GM12878 (cell line): ENCODE measurements around the gene CHD1. TPM values are rescaled to one million over a fixed set of nuclear protein-coding genes. Genes with fewer than 3 reads are reported as not detected.

ENCODE experiments used
- ATAC-seq: fragments of 200-7000 bp; cut with Tn5 transposase; 3 replicates; pipeline ENCODE4 v1.9.1; 2020; ENCODE audit warnings: mild to moderate bottlenecking, moderate library complexity
- BruUV-seq: library from RNA; stranded (reverse); fragments of 400-500 nt; replicated peaks from 2 replicates; lab custom pipeline; 2021; lab: Mats Ljungman, UMichigan
- CTCF ChIA-PET: fragments of 300-600 bp; sonication (Branson Sonifier 250); formaldehyde crosslinking; extraction: SDS; loops from one replicate; lab custom pipeline; 2021; ENCODE audit warnings: inconsistent platforms; lab: Yijun Ruan, JAX
- POLR2A ChIA-PET: fragments of 350-600 bp; formaldehyde crosslinking; extraction: SDS; loops from one replicate; lab custom pipeline; 2021; ENCODE audit warnings: inconsistent platforms; lab: Charles Lee
- RAD21 ChIA-PET: fragments of 300-600 bp; sonication (Branson Sonifier 250); formaldehyde crosslinking; loops from one replicate; lab custom pipeline; 2023; ENCODE audit warnings: antibody characterized with exemption; ENCODE audit not compliant: unreplicated experiment; lab: Charles Lee
- SMC1A ChIA-PET: fragments of 300-600 bp; sonication (Branson Sonifier 250); formaldehyde crosslinking; loops from one replicate; lab custom pipeline; 2023; ENCODE audit not compliant: unreplicated experiment, uncharacterized antibody; lab: Charles Lee
- DNase-seq: peaks from one replicate; pipeline ENCODE4 v3.0.0-alpha.2; 2011; ENCODE audit warnings: low read depth, low spot score
- FAIRE-seq: peaks from 3 replicates; lab custom pipeline; 2011; peaks lifted over from hg19 to GRCh38; lab: Jason Lieb, UNC
- H2AFZ ChIP-seq: 2 replicates; pipeline ENCODE4 v1.6.0; 2011; ENCODE audit warnings: low read depth, low read length, control low read depth; ENCODE audit not compliant: control insufficient read depth
- H3K27ac ChIP-seq: 2 replicates; pipeline ENCODE4 v1.5.1; 2011; ENCODE audit warnings: control low read depth; ENCODE audit not compliant: control insufficient read depth, insufficient read depth
- H3K27me3 ChIP-seq, 2 experiments: replicated peaks in 1 of 2; 2 replicates each; pipeline versions ENCODE4 v1.6.0 to v1.6.1; 2011; ENCODE audit warnings: low read length in 1 of 2; ENCODE audit not compliant: control insufficient read depth in 2 of 2, insufficient read depth in 2 of 2
- H3K36me3 ChIP-seq, 2 experiments: 2 replicates each; pipeline ENCODE4 v1.5.1; 2011; ENCODE audit warnings: low read length in 1 of 2; ENCODE audit not compliant: control insufficient read depth in 2 of 2, insufficient read depth in 2 of 2
- H3K4me1 ChIP-seq: 2 replicates; pipeline ENCODE4 v1.6.1; 2011; ENCODE audit warnings: mild to moderate bottlenecking, low read length, moderate library complexity, mixed read lengths; ENCODE audit not compliant: control insufficient read depth, insufficient read depth
- H3K4me2 ChIP-seq: 2 replicates; pipeline ENCODE4 v1.6.0; 2011; ENCODE audit warnings: control low read depth; ENCODE audit not compliant: control insufficient read depth, insufficient read depth
- H3K4me3 ChIP-seq: fragments of 200-600 bp; sonication (generic); 2 replicates; pipeline ENCODE4 v1.5.1; 2016
- H3K79me2 ChIP-seq: 2 replicates; pipeline ENCODE4 v1.6.0; 2011; ENCODE audit warnings: low read length; ENCODE audit not compliant: control insufficient read depth, insufficient read depth
- H3K9ac ChIP-seq: 2 replicates; pipeline ENCODE4 v1.8.0; 2011; ENCODE audit warnings: low read length, control low read depth, mixed read lengths; ENCODE audit not compliant: control insufficient read depth, insufficient read depth
- H3K9me3 ChIP-seq: replicated peaks from 3 replicates; pipeline ENCODE4 v1.5.1; 2011; ENCODE audit warnings: mild to moderate bottlenecking, low read length; ENCODE audit not compliant: control insufficient read depth, insufficient read depth
- H4K20me1 ChIP-seq: 2 replicates; pipeline ENCODE4 v1.6.0; 2011; ENCODE audit not compliant: control insufficient read depth, insufficient read depth
- BCL11A ChIP-seq: IDR thresholded peaks from 2 replicates; pipeline ENCODE4 v1.6.1; 2011; ENCODE audit warnings: low read depth, low read length
- BMI1 ChIP-seq: fragments of 450-650 bp; IDR thresholded peaks from 2 replicates; pipeline ENCODE4 v1.6.1; 2016; ENCODE audit warnings: mild to moderate bottlenecking, moderate library complexity, borderline replicate concordance
- FOXM1 ChIP-seq: IDR thresholded peaks from 2 replicates; pipeline ENCODE4 v1.6.1; 2012; ENCODE audit warnings: low read depth, mild to moderate bottlenecking, inconsistent platforms, low read length, moderate library complexity
- IKZF1 ChIP-seq: fragments of 450-650 bp; conservative IDR thresholded peaks from 2 replicates; pipeline ENCODE4 v1.6.1; 2017; ENCODE audit warnings: antibody characterized with exemption, mild to moderate bottlenecking
- JUNB ChIP-seq: IDR thresholded peaks from 2 replicates; pipeline ENCODE4 v1.6.1; 2016; ENCODE audit warnings: antibody characterized with exemption, mild to moderate bottlenecking
- MEF2B ChIP-seq: fragments of 450-650 bp; IDR thresholded peaks from 2 replicates; pipeline ENCODE4 v1.6.1; 2018; ENCODE audit warnings: mild to moderate bottlenecking, moderate library complexity; ENCODE audit not compliant: partially characterized antibody, poor library complexity, severe bottlenecking
- MTA3 ChIP-seq: IDR thresholded peaks from 2 replicates; pipeline ENCODE4 v1.6.1; 2012; ENCODE audit warnings: low read length, inconsistent platforms, borderline replicate concordance
- NFXL1 ChIP-seq: fragments of 450-650 bp; IDR thresholded peaks from 2 replicates; pipeline ENCODE4 v1.6.1; 2017; ENCODE audit warnings: antibody characterized with exemption, mild to moderate bottlenecking, borderline replicate concordance
- NFYB ChIP-seq: IDR thresholded peaks from 2 replicates; pipeline ENCODE4 v1.6.1; 2011; ENCODE audit warnings: low read depth, mild to moderate bottlenecking, low read length, improper control_type of control experiment, moderate library complexity; ENCODE audit not compliant: insufficient read depth
- POLR2AphosphoS5 ChIP-seq: IDR thresholded peaks from 2 replicates; pipeline ENCODE4 v1.6.1; 2011; ENCODE audit warnings: mild to moderate bottlenecking, low read length, inconsistent platforms
- TCF7 ChIP-seq: IDR thresholded peaks from 2 replicates; pipeline ENCODE4 v1.6.1; 2014; ENCODE audit warnings: antibody characterized with exemption, borderline replicate concordance
- USF1 ChIP-seq: IDR thresholded peaks from 2 replicates; pipeline ENCODE4 v1.6.1; 2011; ENCODE audit warnings: borderline replicate concordance, low read depth, mild to moderate bottlenecking, moderate library complexity, mixed read lengths, low read length; ENCODE audit not compliant: insufficient read depth; ENCODE audit errors: extremely low read length
- WGBS: methylation state at CpG from one replicate; pipeline ENCODE4 v1.1.6; 2016; ENCODE audit warnings: low lambda C conversion rate; ENCODE audit not compliant: insufficient replicate concordance, insufficient coverage; ENCODE audit errors: missing lambda C conversion rate; 5-methylcytosine and 5-hydroxymethylcytosine counted together
- in situ Hi-C: fragments of 300-500 bp; cut with MboI; formaldehyde crosslinking; loops from 9 replicates; pipeline ENCODE4 v1.14.3; 2018; ENCODE audit warnings: mixed read lengths
- intact Hi-C: fragments of 100-400 bp; cut with micrococcal nuclease; formaldehyde crosslinking; loops from one replicate; pipeline ENCODE4 v1.14.2; 2022; ENCODE audit not compliant: unreplicated experiment
- polyA plus RNA-seq, 11 experiments: library from polyadenylated mRNA; depleted of rRNA in 4 of 11; unstranded in 6 of 11; stranded (reverse) in 5 of 11; fragments of >200 nt; fragmentation: Nextera tagmentation in 4 of 11; fragmentation: Illumina TruSeq in 1 of 11; extraction: Ambion mirVana in 4 of 11; extraction: Trizol in 1 of 11; gene quantifications; 1 replicate in 1 of 11; 2 replicates in 10 of 11; pipeline versions ENCODE4 v1.2.1 to v1.2.3, GENCODE V29; 2011 to 2016; ENCODE audit warnings: inconsistent platforms in 2 of 11, missing spikeins in 2 of 11, low read depth in 1 of 11
- total RNA-seq, 4 experiments: library from RNA; depleted of rRNA in 3 of 4; stranded (reverse); fragments of >200 nt in 3 of 4; fragmentation: Illumina TruSeq in 1 of 4; extraction: Trizol in 1 of 4; gene quantifications; 2 replicates each; pipeline versions ENCODE4 v1.2.1 to v1.2.3, GENCODE V29; 2013 to 2021
- TF ChIP-seq, protein P1 (sequence below): fragments of 450-650 bp; formaldehyde crosslinking; IDR thresholded peaks from 2 replicates; pipeline ENCODE4 v1.4.0; 2022; ENCODE audit warnings: mild to moderate bottlenecking, moderate library complexity
- TF ChIP-seq, protein P2 (sequence below): IDR thresholded peaks from 2 replicates; pipeline ENCODE4 v1.6.1; 2012; ENCODE audit warnings: low read depth, low read length, improper control_type of control experiment
- TF ChIP-seq, protein P3 (sequence below): fragments of 450-650 bp; IDR thresholded peaks from 2 replicates; pipeline ENCODE4 v1.6.1; 2017; ENCODE audit warnings: mild to moderate bottlenecking, low read depth, inconsistent platforms; ENCODE audit not compliant: poor library complexity, severe bottlenecking

The CHD1 gene
- total and polyA plus RNA-seq, 10 of the 15 experiments (the other 5 are each of a cell fraction or from before 2014, with no cell fraction given): 25.5 to 158 (median 50.5) TPM

GRCh38 chr5:98813755-98814154, 115.1 kb downstream of the CHD1 start:
- ATAC-seq: peak; percentile 95
- intact Hi-C loops (no loop called here), in situ Hi-C loops (no loop called here)
- Histone ChIP-seq H3K4me3 (no peak overlapping the region), H3K9ac (no peak overlapping the region), H4K20me1 (no peaks in the 10 kb centered on the region), H3K4me2 (no peak overlapping the region), H3K27ac (no peak overlapping the region), H3K79me2 (no peaks in the 10 kb centered on the region), H3K36me3 (no peaks in the 10 kb centered on the region), H3K9me3 (no peaks in the 10 kb centered on the region), H3K27me3 (no peaks in the 10 kb centered on the region), H2AFZ (peak overlapping the region; percentile 10; the same call in 1 of the 2 replicates), H3K4me1 (no peaks in the 10 kb centered on the region)
- BruUV-seq: no TSS peak
- peak; percentile 59 for FAIRE-seq
- DNase-seq: no peak
- CTCF ChIA-PET: interaction anchor here (1.0 to 1.9 kb wide), 4 partner anchors 13 to 43 kb away, joined by 3 to 6 read pairs (median 4); no protein-coding TSS in a partner anchor
- SMC1A ChIA-PET: interaction anchor here (0.6 to 1.2 kb wide), 2 partner anchors 13 to 21 kb away, joined by 3 to 5 read pairs; no protein-coding TSS in a partner anchor
- 2% methylated on average over 3 of the region's 3 CpGs for WGBS
- POLR2A ChIA-PET: no interaction called here
- RAD21 ChIA-PET: interaction anchor here (1.1 kb wide), 1 partner anchor 27 kb away, joined by 3 read pairs; no protein-coding TSS in a partner anchor
- TF ChIP-seq NFYB (no peak), MTA3 (0 out of 2 replicates have a peak, but pooled peaks have one; percentile 58), BMI1 (no peak), POLR2AphosphoS5 (no peak), FOXM1 (peak; percentile 69; the same call in 1 of the 2 replicates), TCF7 (peak; percentile 66; the same call in 1 of the 2 replicates), BCL11A (peak; percentile 45; the same call in 1 of the 2 replicates), USF1 (no peak), IKZF1 (0 out of 2 replicates have a peak, but pooled peaks have one; percentile 19), MEF2B (no peak), JUNB (peak; percentile 77), NFXL1 (no peak)
- TF ChIP-seq, protein P1, sequence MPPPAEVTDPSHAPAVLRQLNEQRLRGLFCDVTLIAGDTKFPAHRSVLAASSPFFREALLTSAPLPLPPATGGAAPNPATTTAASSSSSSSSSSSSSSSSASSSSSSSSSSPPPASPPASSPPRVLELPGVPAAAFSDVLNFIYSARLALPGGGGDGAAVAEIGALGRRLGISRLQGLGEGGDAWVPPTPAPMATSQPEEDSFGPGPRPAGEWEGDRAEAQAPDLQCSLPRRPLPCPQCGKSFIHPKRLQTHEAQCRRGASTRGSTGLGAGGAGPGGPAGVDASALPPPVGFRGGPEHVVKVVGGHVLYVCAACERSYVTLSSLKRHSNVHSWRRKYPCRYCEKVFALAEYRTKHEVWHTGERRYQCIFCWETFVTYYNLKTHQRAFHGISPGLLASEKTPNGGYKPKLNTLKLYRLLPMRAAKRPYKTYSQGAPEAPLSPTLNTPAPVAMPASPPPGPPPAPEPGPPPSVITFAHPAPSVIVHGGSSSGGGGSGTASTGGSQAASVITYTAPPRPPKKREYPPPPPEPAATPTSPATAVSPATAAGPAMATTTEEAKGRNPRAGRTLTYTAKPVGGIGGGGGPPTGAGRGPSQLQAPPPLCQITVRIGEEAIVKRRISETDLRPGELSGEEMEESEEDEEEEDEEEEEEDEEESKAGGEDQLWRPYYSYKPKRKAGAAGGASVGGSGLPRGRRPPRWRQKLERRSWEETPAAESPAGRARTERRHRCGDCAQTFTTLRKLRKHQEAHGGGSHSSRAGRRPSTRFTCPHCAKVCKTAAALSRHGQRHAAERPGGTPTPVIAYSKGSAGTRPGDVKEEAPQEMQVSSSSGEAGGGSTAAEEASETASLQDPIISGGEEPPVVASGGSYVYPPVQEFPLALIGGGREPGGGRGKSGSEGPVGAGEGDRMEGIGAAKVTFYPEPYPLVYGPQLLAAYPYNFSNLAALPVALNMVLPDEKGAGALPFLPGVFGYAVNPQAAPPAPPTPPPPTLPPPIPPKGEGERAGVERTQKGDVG: no peak
- TF ChIP-seq, protein P2, sequence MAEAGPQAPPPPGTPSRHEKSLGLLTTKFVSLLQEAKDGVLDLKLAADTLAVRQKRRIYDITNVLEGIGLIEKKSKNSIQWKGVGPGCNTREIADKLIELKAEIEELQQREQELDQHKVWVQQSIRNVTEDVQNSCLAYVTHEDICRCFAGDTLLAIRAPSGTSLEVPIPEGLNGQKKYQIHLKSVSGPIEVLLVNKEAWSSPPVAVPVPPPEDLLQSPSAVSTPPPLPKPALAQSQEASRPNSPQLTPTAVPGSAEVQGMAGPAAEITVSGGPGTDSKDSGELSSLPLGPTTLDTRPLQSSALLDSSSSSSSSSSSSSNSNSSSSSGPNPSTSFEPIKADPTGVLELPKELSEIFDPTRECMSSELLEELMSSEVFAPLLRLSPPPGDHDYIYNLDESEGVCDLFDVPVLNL: no peak
- TF ChIP-seq, protein P3, sequence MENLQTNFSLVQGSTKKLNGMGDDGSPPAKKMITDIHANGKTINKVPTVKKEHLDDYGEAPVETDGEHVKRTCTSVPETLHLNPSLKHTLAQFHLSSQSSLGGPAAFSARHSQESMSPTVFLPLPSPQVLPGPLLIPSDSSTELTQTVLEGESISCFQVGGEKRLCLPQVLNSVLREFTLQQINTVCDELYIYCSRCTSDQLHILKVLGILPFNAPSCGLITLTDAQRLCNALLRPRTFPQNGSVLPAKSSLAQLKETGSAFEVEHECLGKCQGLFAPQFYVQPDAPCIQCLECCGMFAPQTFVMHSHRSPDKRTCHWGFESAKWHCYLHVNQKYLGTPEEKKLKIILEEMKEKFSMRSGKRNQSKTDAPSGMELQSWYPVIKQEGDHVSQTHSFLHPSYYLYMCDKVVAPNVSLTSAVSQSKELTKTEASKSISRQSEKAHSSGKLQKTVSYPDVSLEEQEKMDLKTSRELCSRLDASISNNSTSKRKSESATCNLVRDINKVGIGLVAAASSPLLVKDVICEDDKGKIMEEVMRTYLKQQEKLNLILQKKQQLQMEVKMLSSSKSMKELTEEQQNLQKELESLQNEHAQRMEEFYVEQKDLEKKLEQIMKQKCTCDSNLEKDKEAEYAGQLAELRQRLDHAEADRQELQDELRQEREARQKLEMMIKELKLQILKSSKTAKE: no peak
